Endometrium (tissue), 2 donors: ENCODE measurements around the gene ACAD10.
"Not testable (repeated sequence)": the region's sequence is repeated elsewhere in the genome, so short reads cannot be mapped to it uniquely, and the experiment has no call there.

Experiments used
- FAIRE-seq: peaks from 2 replicates; lab custom pipeline; 2012; peaks lifted over from hg19 to GRCh38; lab: Jason Lieb, UNC
- donor health status: control.
- donor health status: control.

ACAD10 gene

GRCh38 chr12:111753144-111753881 is 67.5 kb downstream of the ACAD10 start:
- FAIRE-seq, result peak; percentile 26

DNA sequence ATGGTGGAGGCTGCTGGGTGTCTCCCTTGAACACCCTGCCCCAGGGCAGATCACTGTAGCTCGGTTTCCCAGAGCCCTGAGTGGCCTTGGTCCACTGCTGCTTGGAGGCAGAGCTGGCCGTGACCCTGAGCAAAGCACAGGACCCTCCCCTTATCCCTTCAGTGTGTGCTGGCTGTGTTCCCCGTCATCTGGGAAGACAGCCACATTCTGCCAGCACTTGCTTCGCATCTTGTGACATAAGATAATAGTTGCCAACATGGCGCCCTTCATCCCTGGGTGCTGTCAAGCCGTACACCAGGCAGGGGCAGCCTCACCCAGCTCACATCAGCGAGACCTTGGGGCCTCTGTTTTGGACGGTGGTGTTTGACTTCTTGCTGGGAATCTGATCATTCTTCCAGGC is 68.8 kb downstream of the ACAD10 start:
- no peak for FAIRE-seq

DNA sequence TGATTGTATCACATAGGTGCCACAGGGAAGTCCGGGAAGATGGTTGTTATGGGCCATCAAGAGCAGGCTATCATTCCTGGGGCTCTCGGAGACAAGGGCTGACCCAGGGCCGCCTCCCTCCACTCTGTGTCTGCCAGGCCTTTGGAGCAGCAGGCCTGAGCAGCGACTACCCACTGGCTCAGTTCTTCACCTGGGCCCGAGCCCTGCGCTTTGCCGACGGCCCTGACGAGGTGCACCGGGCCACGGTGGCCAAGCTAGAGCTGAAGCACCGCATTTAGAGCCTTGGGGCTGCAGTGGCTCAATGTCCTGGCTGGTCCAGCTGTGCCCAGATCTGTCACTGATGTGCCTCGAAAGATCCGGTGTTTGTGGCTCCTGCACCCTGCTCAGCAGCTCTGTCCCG is 70.3 kb downstream of the ACAD10 start:
- no peak for FAIRE-seq

GRCh38 chr12:111756681-111757080 is 70.8 kb downstream of the ACAD10 start:
- FAIRE-seq, result no peak

DNA sequence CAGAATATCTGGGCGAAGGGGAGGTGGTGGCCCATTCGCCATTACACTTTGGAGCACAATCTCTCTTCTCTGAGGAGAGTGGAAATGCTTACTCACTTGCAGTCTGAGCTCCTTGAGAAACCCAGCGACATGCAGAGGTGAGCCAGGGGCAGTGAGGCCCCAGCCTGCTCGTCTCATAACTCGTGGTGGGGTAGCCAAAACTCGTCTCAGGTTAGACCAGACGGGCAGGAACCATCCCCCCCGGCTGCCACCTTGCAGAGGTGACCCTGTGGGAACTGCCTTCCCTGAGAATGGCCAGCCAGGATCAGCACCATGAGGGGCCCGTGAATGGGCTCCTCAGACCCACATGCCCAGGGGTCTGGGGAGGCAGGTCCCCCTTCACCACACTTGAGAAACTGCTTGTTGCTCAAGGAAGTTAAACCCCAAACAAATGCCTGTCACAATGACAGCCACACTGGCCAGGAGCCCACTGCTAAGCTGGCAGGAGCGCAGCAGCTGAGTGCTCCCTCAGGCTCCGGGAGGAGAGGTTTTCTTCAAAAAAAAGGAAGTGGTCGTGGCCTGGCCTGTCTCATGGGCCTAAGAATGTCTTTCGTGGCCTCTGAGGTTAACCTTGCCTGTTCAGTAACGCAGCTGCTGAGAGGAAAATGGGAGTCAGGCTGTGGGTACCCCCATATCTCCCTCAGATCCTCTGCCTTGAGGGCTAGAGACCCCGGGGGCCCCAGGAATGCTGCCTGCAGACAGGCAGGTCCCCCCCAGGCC is 71.7 kb downstream of the ACAD10 start:
- FAIRE-seq, result no peak

DNA sequence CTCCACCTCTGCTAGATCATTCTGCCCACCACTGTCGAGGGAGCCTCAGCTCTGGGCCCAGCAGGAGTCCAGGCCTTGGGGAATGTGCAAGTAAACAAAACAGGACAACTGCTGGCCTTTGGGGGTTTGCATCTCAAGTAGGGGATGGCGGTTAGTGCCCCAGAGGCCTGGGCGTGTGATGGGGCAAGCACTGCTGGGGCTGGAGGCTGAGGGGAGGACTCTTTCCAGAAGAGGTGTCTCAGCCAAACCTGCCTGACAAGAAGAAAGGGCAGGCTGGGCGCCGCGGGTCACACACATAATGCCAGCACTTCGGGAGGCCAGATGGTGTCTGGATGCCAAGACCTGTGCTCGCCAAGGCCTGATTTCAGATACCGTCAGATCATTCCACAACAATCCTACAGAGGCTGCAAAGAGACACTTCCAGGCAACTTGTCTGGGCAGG is 72.3 kb downstream of the ACAD10 start:
- no peak for FAIRE-seq

GRCh38 chr12:111759271-111759670 is 73.4 kb downstream of the ACAD10 start:
- no peak for FAIRE-seq

DNA sequence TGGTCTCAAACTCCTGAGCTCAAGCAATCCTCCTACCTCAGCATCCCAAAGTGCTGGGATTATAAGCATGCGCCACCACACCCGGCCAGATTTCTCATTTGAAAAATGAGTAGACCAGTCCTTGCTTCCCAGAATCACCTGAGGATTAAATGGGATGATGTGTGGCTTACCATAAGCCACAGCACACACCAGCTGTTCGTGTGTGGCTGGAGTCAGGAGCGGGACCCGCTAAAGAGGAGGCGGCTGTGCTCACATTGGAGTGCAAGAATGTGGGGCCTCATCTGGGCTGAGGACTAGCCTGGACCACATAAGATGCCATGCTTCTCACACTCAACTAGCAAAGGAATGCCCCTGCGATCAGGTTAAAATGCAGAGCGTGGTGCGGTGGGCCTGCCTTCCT is 74.1 kb downstream of the ACAD10 start:
- no peak for FAIRE-seq

DNA sequence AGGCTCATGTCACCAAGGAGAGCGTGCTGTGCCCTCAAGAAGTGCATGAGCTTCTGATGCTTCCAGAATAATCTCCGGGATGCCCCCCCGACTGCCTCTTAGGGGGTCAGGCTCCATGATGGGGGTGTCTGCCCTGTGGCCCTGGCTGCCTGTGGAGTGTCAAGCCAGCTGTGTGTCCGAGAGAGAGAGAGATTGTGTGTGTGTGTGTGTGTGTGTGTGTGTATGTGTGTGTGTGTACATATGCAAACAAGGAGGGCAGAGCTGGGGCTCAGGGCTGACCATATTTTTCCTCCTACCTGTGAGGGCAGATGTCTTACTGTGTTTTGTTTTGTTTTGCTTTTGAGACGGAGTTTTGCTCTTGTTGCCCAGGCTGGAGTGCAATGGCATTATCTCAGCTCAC is 75.2 kb downstream of the ACAD10 start:
- no peak for FAIRE-seq

GRCh38 chr12:111761706-111762105 is 75.9 kb downstream of the ACAD10 start:
- no peak for FAIRE-seq

DNA sequence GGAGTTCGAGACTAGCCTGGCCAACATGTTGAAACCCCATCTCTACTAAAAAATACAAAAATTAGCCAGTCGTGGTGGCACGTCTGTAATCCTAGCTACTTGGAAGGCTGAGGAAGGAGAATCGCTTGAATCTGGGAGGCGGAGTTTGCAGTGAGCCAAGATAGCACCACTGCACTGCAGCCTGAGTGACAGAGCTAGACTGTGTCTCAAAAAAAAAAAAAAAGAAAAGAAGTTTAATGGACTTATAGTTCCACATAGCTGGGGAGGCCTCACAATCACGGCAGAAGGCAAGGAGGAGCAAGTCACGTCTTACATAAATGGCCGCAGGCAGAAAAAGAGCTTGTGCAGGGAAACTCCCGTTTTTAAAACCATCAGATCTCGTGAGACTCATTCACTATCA is 77.7 kb downstream of the ACAD10 start:
- FAIRE-seq, result not testable (repeated sequence)

DNA sequence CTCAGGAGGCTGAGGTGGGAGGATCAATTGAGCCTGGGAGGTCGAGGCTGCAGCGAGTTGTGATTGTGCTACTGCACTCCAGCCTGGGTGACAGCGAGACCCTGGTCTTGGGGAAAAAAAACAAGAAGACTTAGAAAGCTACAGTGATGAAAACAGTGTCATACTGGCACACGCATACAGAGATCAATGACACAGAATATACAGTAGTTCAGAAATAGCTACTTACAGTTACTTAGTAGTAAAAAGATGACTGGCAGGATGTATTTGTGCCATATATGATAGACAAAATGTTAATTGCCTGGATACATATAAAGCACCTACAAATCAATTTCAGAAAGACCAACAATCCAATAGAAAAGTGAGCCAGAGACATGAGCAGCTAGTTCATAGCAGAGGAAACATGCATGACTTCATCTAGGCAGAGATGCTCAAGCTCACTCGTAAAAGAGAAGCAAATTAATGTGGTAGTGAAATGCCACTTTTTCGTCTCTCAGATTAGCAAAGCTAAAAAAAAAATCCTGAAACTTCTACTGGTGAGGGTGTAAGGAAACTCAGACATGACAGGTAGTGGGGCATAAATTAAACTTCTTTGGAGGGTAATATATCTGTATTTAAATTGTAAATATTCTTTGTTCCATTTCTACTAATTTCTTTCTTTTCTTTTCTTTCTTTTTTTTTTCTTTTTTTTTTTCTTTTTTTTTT is 78.4 kb downstream of the ACAD10 start:
- FAIRE-seq, result no peak

DNA sequence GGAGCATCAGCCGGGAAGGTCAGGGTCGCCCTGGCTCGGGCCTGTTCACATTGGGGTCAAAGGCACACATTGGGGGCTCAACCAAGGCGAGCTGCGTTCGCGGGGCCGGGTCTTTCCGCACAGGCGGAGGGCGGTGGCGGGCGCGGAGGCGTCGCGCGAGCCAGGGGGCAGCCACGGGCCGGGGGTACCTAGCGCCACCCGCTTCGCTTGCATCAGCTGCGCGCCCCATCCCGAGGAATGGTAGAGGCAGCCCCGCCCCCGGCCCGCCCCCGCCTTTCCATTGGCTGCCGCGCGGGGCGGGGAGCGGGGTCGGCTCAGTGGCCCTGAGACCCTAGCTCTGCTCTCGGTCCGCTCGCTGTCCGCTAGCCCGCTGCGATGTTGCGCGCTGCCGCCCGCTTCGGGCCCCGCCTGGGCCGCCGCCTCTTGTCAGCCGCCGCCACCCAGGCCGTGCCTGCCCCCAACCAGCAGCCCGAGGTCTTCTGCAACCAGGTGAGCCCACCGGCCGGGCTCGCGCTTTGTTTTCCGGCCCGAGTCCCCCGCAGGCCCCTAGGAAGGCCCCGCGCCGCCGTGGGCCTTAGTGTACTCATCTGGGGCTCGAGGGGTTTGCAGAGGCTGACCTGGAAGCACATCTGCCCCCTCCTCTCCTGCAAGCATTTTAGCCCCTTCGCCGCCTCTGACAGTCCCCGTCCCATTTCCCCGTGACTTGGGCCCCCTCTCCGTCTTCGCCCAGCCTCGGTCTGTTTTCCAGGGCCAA is 80.9 kb downstream of the ACAD10 start, which contains the start of gene ALDH2:
TSS of gene ALDH2 (plus strand) at position 326 of the 754 bp plus-strand sequence. CDS start at position 376, 50 bp downstream.
- no peak for FAIRE-seq

- no peak for FAIRE-seq
Measured at GRCh38 chr12:111767362-111768158, 81.7 kb downstream of the ACAD10 start.

DNA sequence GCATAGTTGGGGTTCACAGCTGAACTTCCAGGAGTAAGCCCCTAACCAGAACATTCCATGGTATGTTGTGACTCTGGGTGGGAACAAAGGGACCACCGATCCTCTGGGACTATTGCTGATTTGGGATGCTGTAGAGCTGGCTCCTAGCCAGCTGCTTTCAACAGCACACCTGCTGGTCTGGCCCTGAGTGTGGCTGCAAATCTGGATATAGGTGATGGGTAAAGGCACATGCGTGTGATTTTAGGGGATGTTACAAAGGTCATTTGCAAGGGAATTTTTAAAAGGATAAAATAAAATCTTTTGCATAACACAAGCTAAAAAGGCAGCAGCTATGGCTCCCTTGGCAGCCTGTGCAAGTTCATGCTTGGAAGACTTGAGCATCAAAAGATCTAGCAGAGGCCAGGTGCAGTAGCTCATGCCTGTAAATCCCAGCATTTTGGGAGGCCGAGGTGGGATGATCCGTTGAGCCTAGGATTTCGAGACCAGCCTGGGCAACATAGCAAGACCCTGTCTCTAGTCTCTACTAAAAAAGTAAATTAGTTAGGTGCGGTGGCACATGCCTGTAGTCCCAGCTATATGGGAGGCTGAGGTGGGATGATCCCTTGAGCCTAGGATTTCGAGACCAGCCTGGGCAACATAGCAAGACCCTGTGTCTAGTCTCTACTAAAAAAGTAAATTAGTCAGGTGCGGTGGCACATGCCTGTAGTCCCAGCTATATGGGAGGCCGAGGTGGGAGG is 82.5 kb downstream of the ACAD10 start:
- FAIRE-seq, result no peak

- FAIRE-seq, result no peak
Measured at GRCh38 chr12:111769599-111769998, 83.7 kb downstream of the ACAD10 start.

DNA sequence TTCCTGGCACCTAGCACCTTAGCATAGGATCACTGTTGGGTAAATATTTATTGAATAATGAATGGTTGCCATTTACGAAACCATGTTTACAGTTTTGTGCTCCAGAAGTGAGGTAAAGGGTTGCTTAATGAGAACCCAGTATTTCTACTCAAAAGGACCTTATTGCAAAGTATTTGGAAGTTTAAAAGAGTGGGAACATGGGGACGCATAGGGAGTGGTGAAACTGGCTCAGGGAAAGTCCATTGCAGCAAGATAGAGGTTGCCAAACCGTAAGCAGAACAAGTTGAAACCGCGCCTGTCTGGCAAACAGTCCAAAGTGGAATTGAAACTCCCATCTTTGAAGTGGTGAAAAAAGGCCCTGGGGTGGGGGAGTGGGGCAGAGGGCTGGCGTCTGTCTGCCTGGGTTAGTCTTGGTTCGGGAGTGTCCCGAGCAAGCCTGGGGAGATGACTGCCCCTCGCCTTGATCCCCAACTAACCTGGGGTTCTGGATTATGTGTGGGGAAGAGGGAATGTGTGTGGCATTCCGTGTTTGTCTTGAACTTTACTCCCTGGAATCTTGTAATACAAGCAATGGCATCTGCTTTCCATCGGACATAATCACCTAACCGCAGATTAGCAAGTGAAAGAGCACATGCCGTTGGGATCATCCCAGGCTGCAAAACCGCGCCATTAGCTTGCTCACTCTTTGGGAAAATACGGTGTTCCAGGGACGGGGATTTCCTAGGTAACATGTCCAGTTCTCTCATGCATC is 88.1 kb downstream of the ACAD10 start:
- no peak for FAIRE-seq

DNA sequence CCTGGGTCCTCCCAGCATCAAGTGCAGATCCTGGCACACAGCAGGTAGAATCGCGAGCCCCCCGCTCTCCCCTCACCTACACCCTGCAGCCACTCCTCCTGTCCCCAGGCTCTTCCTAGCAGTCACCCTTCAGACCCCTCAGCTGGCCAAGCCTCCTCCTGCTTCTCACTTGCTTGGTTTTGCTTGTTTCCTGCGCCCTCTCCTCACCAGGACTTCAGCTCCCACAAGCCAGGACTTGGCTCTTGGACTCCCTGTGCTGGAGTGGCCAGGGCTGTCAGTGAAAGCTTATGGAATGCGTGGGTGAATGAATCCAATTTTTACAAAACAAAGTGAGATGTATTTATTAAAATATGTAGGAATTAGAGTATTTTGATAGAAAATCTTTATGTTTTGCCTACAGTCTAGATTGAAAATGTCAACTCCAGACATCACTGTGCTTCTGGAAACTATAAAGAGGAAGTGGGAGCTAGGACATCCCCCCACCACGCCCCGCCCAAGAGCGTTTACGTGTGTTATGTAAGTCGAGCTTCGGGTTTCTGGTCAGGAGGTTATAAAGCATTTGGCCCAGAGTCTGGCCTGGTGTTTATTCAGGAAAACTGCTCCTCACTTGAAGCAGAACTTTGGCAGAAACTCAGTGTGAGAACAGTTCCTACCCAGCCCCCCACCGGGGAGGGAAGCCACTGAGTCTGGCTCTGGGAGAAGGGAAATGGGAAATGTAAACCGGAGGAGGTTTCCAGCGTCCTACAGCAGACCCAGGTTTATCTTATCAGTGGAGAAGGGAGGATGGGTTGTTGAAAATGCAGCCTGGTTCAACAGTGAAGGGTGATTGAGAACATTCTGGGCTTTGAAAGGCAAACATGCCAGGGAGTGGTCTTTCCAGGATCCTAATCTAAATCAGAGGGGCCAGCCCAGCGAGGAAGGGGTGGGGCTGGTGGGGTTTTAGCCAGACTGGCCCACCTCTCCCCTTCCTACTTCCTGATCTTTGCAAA is 89.6 kb downstream of the ACAD10 start:
- FAIRE-seq, result peak; percentile 65
